Measurements from ENCODE around the gene MUSTN1. TPM values are rescaled to one million over a fixed set of nuclear protein-coding genes. Genes with fewer than 3 reads are reported as not detected.

The MUSTN1 gene
- 0.21 TPM in 1 of 5 replicates, not detected in the others for total RNA-seq (2022; extraction: Qiagen RNA extraction)

GRCh38 chr3:52834871-52835501, at the start of gene MUSTN1:
MUSTN1 (minus strand) TSS chr3:52835019; CDS start chr3:52834948, 71 bp downstream.

GRCh38 chr3:52830535-52831258, 4.1 kb downstream of the MUSTN1 start, which contains the start of gene ITIH4:
ITIH4 (minus strand) TSS chr3:52830672; CDS start chr3:52830642, 30 bp downstream.

GRCh38 chr3:52794612-52795099, 40.2 kb downstream of the MUSTN1 start, which contains the start of gene ITIH3:
ITIH3 (plus strand) TSS chr3:52794796; CDS start chr3:52794804, 8 bp downstream.

Other genes with a start within 250 kb of the MUSTN1 start
- gene PBRM1, start 149.1 kb downstream of the MUSTN1 start, total RNA-seq (2022; extraction: Qiagen RNA extraction): 11.4 to 15.4 TPM (median 13.3 TPM) in 5 replicates
- 79.2 to 147 TPM (median 84.1 TPM) in 5 replicates for gene GNL3, start 149.0 kb downstream of the MUSTN1 start, total RNA-seq (2022; extraction: Qiagen RNA extraction)
- gene GLT8D1, start 129.2 kb downstream of the MUSTN1 start, total RNA-seq (2022; extraction: Qiagen RNA extraction): 34.6 to 39.9 TPM (median 37.3 TPM) in 5 replicates
- gene SPCS1, start 128.9 kb downstream of the MUSTN1 start, total RNA-seq (2022; extraction: Qiagen RNA extraction): 145 to 170 TPM (median 161 TPM) in 5 replicates
- 10.7 to 15.0 TPM (median 11.9 TPM) in 5 replicates for gene NEK4, start 64.1 kb downstream of the MUSTN1 start, total RNA-seq (2022; extraction: Qiagen RNA extraction)
- not detected in 5 replicates for gene ITIH1, start 57.4 kb downstream of the MUSTN1 start, total RNA-seq (2022; extraction: Qiagen RNA extraction)
- gene ITIH3, start 40.2 kb downstream of the MUSTN1 start, total RNA-seq (2022; extraction: Qiagen RNA extraction): 0.14 to 0.29 TPM (median 0.16 TPM) in 5 replicates
- gene ITIH4, start 4.3 kb downstream of the MUSTN1 start, total RNA-seq (2022; extraction: Qiagen RNA extraction): 0.59 to 0.84 TPM (median 0.62 TPM) in 5 replicates
- gene STIMATE, start 62.5 kb upstream of the MUSTN1 start, total RNA-seq (2022; extraction: Qiagen RNA extraction): 6.0 to 8.4 TPM (median 7.2 TPM) in 5 replicates
- 8.8 to 11.2 TPM (median 9.4 TPM) in 5 replicates for gene SFMBT1, start 211.1 kb upstream of the MUSTN1 start, total RNA-seq (2022; extraction: Qiagen RNA extraction)

Data from A549 treated with AZD2906 at 1 μM for 4 hours (cell line).